Adrenal gland (tissue), 5 donors: ENCODE results near the gene TPGS1.

Experiments used
- CTCF ChIP-seq, 6 experiments: fragments of 450-650 bp in 4 of 6; fragments of 200-600 bp in 2 of 6; sonication (generic) in 1 of 6; IDR thresholded peaks; 1 replicate in 5 of 6; 2 replicates in 1 of 6; pipeline versions ENCODE4 v1.5.1 to v1.8.0; 2016 to 2021; ENCODE audit warnings: antibody characterized with exemption in 6 of 6, mild to moderate bottlenecking in 2 of 6, moderate library complexity in 1 of 6
- POLR2A ChIP-seq, 2 donors: fragments of 450-650 bp; IDR thresholded peaks; one replicate each; pipeline ENCODE4 v1.6.1; 2017; ENCODE audit warnings: antibody characterized with exemption in 2 of 2, mild to moderate bottlenecking in 2 of 2, moderate library complexity in 1 of 2
- donor health status: DM: no; HTN: no; CAD: no.

- TF ChIP-seq CTCF (IDR thresholded peaks at IDR 0.05) (no peak), POLR2A (IDR thresholded peaks at IDR 0.05) (no peak)
These were observed 10.3 kb upstream of the TPGS1 start for GRCh38 chr19:496986-497385.
